Fibroblast of pulmonary artery (primary cell): ENCODE measurements around the gene ERFE.

Experiments
- DNase-seq: peaks from one replicate; pipeline ENCODE4 v3.0.0-alpha.2; 2010; ENCODE audit warnings: low read depth
- H3K4me3 ChIP-seq: replicated peaks from 2 replicates; pipeline ENCODE4 v1.5.1; 2011; ENCODE audit warnings: low read depth, mild to moderate bottlenecking, control low read depth, low read length, moderate library complexity
- TF ChIP-seq, protein P1 (sequence below): IDR thresholded peaks from 2 replicates; pipeline ENCODE4 v1.5.1; 2011; ENCODE audit warnings: mild to moderate bottlenecking, control low read depth, low read length, inconsistent platforms; ENCODE audit errors: missing control alignments

Gene ERFE

DNA sequence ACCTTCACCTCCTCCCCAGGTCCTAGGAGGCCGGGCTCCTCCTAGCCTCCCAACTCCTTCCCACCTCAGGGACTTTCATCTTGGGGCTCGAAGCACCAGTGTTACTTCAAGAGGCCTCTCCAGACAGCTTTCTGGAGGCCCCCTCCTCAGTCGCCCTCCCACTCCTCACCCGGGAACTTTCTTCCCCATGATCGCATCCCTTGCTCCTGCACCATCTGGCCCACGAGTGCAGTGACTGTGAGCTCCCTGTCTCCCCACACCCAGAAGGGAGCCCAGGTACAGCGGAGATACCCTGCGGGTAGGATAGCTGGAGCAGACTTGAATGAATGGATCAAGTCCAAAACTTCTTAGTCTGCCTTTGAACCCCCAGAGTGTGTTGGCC lies 6.1 kb downstream of the ERFE start:
- TF ChIP-seq, protein P1, sequence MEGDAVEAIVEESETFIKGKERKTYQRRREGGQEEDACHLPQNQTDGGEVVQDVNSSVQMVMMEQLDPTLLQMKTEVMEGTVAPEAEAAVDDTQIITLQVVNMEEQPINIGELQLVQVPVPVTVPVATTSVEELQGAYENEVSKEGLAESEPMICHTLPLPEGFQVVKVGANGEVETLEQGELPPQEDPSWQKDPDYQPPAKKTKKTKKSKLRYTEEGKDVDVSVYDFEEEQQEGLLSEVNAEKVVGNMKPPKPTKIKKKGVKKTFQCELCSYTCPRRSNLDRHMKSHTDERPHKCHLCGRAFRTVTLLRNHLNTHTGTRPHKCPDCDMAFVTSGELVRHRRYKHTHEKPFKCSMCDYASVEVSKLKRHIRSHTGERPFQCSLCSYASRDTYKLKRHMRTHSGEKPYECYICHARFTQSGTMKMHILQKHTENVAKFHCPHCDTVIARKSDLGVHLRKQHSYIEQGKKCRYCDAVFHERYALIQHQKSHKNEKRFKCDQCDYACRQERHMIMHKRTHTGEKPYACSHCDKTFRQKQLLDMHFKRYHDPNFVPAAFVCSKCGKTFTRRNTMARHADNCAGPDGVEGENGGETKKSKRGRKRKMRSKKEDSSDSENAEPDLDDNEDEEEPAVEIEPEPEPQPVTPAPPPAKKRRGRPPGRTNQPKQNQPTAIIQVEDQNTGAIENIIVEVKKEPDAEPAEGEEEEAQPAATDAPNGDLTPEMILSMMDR = no peak

DNA sequence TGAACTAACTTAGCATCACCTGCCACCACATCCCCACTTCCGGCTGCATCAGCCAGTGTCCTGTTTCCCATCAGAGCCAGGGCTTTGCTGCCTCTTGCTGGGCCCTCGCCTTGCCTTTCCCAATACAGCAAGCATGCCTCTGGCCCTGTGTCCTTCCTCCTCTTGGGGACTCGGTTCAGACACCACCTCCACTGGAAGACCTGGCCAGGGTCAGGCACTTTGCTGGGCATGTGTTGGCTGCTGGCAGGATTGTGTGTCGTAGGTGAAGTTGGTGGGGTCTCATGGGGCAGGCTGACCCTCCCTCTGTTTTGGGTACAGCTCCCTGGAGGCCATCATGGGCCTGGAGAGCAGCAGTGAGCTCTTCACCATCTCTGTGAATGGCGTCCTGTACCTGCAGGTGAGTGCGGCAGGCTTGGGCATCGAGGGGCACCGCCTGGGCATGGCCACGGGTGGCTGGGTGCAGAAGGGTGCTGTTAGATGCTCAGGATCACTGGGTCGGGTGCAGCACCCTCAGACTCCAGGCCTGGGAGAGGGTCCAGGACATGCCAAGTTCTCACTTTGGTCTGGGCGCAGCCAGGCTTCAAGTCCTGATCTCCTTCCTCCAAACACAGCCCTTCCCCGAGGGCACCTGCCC lies 6.6 kb downstream of the ERFE start:
- TF ChIP-seq, protein P1 = no peak
- no peak for DNase-seq
- no peak overlapping the region for H3K4me3 ChIP-seq

More for the DNA sequence above, 6.1 kb downstream of the ERFE start:
- DNase-seq = no peak
- no peak overlapping the region for H3K4me3 ChIP-seq

DNA sequence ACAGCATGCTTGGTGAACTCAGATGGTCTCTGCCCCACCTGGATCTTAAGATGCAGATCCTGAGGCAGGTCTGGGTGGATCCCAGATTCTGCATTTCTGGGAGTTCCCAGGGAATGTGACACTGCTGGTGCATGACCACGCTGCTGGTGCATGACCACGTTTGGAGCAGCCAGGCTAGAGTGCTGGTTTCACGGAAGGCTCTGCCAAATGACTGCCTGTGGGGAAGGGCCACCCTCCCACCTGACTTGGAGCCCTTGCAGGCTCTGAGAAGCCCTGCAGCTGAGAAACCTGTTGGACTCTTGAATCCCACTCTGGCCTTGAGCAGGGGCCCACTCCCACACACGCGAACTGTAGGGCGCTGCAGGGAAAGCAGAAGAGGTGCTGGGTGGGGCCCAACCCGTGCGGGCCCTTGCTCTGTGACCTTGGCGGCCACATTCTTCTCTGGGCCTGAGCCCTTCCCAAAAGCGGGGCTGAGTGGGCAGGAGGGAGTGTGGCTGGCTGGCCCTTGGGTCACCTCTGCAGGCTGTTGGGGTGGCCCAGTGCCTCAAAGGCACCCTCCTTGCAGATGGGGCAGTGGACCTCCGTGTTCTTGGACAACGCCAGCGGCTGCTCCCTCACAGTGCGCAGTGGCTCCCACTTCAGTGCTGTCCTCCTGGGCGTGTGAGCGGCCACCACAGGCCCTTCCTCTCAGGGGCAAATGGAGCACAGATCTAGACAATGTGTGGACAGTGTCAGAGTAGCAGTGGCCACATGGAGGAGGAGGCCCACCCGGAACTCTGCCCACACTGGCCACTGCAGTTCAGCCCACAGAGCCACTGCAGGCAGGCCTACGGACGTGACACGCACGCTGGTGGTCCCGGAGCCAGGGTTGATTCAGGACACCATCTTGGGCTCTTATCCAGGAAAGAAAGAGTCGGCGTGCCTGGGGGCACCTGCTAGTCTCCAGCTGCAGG lies 7.9 kb downstream of the ERFE start:
- no peak overlapping the region for H3K4me3 ChIP-seq
- no peak for DNase-seq
- TF ChIP-seq, protein P1 = no peak

DNA sequence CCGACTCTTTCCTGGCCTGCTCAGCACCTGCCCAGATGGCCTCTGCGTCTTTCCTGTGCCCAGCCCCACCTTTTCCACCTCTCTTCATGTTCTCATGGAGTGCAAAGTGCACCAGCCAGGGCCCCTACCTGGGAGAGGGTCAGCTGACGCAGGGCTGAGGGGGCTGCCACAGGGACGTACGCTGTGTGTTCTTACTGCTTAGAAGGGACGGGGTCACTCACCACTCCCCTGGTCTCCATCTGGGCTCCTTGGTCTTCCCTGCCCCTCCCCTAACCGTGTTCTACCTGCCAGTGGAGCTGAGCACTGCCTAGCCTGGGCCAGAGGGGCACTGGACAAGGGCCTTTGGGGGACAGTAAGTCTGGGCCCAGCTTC lies 8.6 kb downstream of the ERFE start:
- no peak for DNase-seq
- H3K4me3 ChIP-seq = no peak overlapping the region
- TF ChIP-seq, protein P1 = no peak

DNA sequence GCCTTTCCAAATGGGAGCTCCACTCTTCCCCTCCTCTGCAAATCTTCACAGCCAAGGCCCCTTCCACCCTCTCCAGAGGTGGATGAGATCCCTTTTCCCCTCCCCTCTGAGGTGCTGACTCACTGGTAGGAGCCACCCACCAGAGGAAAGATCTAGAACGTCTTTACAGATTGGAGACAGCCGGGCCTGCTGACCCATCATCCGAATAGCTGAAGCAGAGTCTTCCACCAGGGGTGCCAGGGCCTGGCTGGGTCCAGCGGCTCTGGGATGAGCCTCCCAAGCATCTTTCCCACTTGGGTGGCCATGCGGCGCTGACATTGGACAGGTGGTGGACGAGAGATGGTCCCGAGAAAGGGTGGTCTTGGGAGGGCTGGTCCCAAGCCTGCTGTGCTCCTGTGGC lies 9.0 kb downstream of the ERFE start:
- DNase-seq = peak; percentile 31
- no peak overlapping the region for H3K4me3 ChIP-seq

DNA sequence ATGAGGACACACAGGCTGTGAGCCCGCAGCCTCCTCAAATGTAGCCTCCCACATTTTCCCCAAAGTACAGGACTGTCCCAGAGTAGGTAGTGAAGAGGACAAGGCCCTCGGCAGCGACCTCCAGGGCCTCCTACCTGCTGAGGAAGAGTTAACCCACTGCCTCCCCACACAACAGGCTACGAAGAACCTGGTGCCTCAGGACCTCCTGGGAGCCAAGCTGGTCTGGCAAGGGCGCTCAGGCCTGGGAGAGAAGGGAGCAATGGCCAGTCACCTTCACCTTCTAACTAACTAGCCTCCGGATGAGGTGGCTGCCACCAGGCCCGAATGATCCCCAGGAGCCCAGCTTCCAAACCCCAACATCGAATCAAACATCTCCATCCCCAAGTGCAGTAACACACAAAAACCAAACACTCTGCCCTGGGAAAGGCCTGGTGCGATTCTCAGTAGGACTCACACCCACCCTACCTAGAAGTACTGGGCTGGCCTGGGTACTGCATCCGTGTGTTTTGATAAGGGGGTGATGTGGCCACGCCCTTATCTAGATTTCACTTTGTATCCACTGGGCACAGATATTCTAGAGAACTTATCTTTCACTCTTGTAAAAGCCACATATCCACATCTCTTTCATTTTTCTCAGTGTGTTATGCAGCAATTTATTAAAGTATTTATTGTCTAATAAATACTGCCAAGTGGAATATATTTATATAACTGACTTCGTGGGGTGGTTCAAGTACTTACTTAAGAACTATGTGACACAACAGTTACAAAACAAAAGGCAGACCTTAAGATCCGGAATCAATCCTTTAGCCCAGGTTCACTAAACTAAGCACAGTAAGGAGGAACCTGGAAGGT lies 9.7 kb downstream of the ERFE start:
- TF ChIP-seq, protein P1 = no peak
- H3K4me3 ChIP-seq = no peak overlapping the region
- DNase-seq = no peak

More for the DNA sequence above, 9.0 kb downstream of the ERFE start:
- TF ChIP-seq, protein P1 = no peak
